EH (cell line): ENCODE measurements around the gene CHMP4B.
A peak's percentile ranks its signal among the peaks of the same experiment; 100 is the strongest.

Experiments used
- DNase-seq: peaks from one replicate; pipeline ENCODE4 v3.0.0-alpha.2; 2015; ENCODE audit warnings: low read depth

The CHMP4B gene, protein sequence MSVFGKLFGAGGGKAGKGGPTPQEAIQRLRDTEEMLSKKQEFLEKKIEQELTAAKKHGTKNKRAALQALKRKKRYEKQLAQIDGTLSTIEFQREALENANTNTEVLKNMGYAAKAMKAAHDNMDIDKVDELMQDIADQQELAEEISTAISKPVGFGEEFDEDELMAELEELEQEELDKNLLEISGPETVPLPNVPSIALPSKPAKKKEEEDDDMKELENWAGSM

GRCh38 chr20:33810885-33811775 is at the start of gene CHMP4B:
CHMP4B (plus strand) TSS chr20:33811348; CDS start chr20:33811469, 121 bp downstream.
- DNase-seq, result peak; percentile 99

GRCh38 chr20:33761698-33762250 is 49.4 kb upstream of the CHMP4B start:
- no peak for DNase-seq

- no peak for DNase-seq
Observed at GRCh38 chr20:33765099-33765498, 46.0 kb upstream of the CHMP4B start.

DNA sequence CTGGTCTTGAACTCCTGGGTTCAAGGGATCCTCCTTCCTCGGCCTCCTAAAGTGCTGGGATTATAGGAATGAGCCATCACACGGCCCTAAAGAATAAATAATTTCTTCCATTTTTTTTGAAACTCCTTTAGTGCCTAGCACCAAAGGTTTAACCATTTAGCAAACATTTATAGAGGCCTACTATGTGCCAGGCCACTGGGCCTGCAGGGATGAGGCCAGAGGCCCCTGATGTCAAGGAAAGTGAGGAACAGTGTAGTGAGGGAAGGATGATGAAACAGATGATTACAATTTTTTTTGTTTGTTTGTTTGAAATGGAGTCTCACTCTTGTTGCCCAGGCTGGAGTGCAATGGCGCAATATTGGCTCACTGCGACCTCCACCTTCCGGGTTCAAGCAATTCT is 45.6 kb upstream of the CHMP4B start:
- no peak for DNase-seq

DNA sequence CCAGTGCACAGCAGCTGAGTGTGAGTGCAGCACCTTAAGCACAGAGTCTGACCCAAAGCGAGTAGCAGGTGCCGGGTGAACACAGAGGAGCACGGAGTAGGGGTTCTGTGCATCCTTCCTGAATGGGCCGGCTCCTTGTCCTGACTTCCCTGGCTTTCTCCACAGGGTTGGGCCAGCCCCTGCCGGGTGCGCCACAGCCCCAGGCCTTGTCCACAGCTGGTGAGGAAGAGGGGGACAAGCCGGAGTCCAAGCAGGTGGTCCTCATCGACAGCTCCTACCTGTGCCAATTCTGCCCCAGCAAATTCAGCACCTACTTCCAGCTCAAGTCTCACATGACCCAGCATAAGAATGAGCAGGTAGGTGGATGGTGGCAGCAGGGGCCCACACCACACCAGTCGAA is 44.5 kb upstream of the CHMP4B start:
- DNase-seq, result no peak

DNA sequence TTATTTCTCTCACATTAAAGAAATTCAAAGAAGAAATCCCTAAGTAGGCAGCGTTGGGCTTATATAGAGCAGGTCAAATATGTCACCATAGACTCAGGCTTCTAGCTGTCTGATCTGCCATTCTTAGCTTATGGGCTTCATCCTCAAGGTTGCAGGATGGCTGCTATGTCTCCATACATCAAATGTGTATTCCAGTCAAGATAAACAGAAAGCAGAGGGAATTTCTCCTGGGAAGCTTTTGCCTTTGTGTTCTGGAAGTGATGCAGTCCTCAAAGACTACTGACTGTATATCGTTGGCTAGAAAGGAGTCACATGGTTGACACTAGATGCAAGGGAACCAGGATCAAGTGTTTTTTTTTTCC is 43.4 kb upstream of the CHMP4B start:
- no peak for DNase-seq

DNA sequence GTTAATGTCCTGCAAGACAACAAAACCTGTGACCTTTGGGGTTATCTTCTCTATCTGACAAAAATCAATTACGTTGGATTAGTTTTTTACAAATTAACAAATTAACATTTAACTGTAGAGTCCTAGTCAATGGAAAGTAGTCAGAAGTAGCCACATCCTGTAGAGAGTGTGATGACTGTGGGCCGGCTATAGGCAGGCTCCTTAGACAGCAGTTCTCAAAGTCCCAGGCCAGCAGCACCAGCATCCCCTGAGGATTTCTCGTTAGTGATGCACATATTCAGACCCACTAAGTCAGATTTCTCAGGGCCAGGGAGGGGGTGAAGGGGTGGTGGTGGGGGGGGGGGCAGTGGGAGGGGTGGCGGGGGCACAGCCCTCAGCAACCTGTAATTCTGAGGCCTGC is 42.1 kb upstream of the CHMP4B start:
- DNase-seq, result no peak

DNA sequence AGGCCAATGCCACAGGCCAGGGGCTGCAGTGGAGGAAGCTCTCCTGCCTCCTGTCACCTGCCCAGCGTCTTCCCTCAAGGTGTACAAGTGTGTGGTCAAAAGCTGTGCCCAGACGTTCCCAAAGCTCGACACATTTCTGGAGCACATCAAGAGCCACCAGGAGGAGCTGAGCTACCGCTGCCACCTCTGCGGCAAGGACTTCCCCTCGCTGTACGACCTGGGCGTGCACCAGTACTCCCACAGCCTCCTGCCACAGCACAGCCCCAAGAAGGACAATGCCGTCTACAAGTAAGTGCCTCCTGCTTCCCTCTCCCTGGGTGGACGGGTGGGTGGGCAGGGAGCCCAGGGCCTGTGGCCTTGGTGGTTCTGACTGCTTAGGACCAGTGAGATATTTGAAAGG is 41.1 kb upstream of the CHMP4B start:
- DNase-seq, result no peak

DNA sequence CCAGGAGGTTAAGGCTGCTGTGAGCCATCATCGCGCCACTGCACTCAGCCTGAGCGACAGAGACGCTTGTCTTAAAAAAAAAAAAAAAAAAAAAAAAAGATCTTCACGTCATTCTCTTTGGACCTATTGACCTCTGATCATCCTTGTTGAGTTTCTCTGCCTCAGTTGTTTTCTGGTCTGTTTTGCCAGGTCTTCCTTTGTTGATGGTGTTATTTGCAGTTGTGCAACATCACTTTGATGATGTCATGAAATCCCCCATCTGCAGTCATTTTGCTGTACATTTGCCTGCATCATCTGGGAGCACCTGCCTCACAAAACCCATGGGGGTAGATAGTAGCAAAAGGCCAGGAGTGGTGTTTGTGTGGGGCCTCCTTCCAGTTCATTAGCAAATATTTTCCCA is 39.2 kb upstream of the CHMP4B start:
- no peak for DNase-seq

- DNase-seq, result no peak
Observed at GRCh38 chr20:33772439-33772838, 38.7 kb upstream of the CHMP4B start.

DNA sequence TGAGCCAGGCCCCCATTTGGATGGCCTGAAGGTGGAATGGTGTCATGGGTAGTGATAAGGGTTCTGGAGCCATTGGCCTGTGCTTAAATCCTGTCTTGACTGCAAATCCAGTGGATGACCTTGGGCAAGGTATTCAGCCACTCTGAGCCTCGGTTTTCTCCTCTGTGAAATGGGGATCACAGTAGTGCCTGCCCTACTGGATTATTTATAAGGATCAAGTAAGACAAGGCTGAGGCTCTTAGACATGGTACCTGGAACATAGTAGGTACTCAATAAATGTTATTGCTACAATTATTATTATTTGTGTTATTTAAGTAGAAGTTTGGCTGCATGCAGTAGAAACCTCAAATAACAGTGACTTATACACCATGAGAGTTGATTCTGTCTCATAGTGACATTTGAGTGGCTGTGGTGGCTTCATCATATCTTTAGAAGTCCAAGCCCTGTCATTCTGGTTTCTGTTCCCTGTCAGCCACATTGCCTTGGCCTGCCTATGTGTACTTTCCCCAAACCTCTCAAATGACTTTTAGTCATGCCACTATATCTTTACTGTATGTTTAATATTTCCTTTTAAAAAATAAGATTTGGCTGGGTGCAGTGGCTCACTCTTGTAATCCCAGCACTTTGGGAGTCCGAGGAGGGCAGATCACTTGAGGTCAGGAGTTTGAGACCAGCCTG is 37.6 kb upstream of the CHMP4B start:
- DNase-seq, result no peak

- no peak for DNase-seq
Observed at GRCh38 chr20:33777816-33778215, 33.3 kb upstream of the CHMP4B start.

GRCh38 chr20:33781133-33781532 is 30.0 kb upstream of the CHMP4B start:
- no peak for DNase-seq

DNA sequence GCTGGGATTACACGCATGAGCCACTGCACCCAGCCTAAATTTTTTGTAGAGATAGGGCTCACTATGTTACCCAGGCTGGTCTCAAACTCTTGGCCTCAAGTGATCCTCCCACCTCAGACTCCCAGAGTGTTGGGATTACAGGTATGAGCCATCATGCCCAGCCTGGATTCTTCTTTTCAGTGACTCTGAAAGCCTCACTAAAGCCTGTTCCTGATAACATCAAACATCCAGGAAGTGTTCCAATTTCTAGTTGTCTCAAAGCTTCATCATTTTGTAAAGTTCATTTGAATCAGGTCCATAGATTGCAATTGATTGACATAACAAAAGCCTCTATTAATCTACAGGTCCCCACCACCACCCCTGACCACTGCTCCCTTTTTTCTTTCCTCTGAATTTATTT is 29.2 kb upstream of the CHMP4B start:
- no peak for DNase-seq

- DNase-seq, result no peak
Observed at GRCh38 chr20:33783256-33783655, 27.9 kb upstream of the CHMP4B start.

DNA sequence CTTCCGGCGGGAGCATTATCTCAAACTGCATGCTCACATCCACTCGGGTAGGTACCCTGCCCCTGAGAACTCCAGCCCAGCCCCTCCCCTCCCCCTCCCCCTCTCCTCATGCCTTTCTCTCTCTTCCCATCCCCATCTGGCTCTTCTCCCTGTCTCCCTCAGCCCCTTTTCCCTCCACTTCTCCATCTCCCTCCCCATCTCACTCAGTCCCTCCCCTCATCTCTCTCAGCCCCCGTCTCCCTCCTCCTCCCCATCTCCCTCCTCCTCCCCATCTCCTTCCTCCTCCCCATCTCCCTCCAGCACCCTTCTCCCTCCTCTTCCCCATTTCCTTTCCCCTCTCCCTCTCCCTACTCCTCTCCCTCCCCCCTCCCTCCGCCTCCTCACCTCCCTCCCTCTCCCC is 27.3 kb upstream of the CHMP4B start:
- no peak for DNase-seq

- no peak for DNase-seq
Observed at GRCh38 chr20:33784225-33784624, 26.9 kb upstream of the CHMP4B start.

GRCh38 chr20:33785503-33785902 is 25.6 kb upstream of the CHMP4B start:
- DNase-seq, result no peak

- no peak for DNase-seq
Observed at GRCh38 chr20:33787253-33787891, 23.8 kb upstream of the CHMP4B start.

DNA sequence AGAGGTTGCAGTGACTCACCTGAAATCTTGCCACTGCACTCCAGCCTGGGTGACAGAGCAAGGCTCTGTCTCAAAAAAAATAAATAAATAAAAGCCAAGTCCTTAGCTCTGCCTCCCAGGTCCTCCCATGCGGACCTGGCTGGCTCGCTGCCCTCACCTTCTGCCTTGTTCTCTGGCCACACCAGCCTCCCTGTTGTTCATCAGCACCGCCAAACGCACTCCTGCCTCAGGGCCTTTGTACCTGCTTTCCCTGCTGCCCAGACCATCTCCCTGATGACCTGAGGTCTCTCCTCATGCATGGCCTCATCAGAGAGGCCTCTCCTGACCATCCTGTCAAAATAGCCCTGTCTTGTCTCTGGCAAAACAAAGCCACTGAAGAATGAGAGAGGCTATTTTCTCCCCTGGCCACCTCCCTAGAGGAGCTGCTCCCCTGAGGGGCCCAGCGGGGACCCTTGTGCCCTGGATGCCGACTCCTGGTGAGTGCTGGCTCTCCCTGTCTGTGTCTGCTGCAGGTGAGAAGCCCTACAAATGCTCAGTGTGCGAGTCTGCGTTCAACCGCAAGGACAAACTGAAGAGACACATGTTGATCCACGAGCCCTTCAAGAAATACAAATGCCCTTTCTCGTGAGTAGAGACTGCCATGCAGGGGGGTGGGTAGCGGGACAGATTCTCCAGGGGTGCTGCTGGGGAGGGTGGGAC is 22.6 kb upstream of the CHMP4B start:
- no peak for DNase-seq

- DNase-seq, result peak; percentile 95
Observed at GRCh38 chr20:33789109-33789857, 21.9 kb upstream of the CHMP4B start.
